Hematopoietic multipotent progenitor cell treated with erythropoietin and hydrocortisone succinate and interleukin-3 and kit ligand, for 8 days (in vitro differentiated cells): Measurements from ENCODE around the gene SSBP1.
"Not testable (repeated sequence)": the region's sequence is repeated elsewhere in the genome, so short reads cannot be mapped to it uniquely, and the experiment has no call there.

Source experiments
- DNase-seq: peaks from one replicate; pipeline ENCODE4 v3.0.0-alpha.2; 2015

Gene SSBP1

DNA sequence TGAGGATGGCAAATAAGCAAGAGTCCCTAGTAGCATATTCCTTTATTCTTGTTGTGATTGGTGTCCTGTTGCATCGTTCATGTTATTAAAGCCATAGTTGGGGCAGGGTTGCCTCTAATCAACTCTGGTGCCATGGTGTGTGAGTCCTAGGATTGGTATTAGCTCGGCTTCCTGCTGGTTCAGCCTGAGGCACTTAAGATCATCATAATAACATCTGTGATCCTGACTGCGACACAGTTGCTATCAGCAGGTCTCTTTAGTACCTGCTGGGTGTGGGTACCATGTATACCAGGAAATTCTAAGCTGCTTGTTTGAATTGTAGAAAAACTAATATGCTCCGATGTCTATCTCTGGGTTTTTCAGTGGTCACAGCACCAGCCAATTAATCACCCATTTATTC, 28.4 kb upstream of the SSBP1 start:
- no peak for DNase-seq

DNA sequence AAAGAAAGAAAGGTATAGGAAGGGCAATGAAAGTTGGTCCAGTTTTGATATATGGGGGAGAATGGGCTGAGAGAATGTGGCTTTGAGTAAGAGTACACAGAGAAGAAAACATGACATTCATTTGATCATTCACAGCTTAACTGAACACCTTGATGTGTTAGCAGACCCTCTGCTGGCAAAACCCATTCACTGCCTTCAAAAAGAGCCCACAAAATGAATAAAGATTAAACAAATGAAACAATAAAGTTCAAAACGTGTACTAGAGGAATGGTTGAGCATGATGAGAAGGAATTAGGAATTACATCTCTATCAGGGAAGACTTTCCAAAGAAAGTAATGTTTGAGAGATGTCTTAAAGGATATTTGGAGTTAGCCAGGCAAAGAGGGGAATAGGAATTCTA, 27.9 kb upstream of the SSBP1 start:
- DNase-seq: no peak

DNA sequence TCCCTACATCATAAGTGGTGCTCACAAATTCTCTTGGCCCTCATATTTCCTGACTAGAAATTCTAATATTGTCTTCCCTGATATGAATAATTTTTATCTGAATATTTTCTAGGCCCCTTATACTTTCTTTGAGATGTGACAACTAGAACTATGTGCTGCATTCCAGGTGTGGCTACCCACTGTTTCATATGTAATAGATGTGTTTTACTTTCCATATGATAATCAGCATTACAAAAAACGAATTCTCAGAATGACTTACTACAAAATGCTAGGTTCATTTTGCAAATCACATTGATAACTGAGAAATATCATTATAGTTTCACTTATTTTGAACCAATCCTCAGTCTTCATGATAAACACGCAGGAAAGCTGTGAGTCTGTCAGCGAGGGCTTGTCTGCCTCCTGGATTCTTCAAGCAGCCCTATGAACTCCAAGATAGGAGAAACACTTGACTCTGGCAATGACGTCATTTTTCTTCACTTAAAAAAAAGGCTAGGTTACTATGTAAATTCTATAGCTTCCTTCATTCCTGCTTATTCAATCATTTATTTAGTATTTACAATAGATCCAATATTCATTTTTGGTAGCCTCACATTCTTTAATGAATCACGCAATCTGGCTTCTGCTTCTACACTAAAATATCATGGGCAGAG, 25.4 kb upstream of the SSBP1 start:
- no peak for DNase-seq

DNA sequence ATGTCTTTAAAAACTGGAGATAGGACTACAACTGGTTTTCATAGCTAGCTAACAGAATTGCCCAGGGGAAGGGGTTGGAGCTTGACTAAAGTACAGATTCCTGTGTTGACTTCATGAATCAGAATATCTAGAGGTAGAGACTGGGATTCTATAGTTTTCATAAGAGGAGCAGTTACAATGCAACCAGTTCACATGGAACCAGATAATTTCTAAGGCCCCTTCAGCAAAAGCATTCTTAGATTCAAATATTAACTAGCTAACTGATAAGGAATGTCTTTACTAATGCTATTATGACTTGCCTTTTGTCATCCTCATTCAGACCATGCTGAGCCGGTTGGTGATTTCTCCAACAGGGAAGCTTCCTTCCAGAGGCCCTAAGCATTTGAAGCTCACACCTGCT, 24.3 kb upstream of the SSBP1 start:
- no peak for DNase-seq

DNA sequence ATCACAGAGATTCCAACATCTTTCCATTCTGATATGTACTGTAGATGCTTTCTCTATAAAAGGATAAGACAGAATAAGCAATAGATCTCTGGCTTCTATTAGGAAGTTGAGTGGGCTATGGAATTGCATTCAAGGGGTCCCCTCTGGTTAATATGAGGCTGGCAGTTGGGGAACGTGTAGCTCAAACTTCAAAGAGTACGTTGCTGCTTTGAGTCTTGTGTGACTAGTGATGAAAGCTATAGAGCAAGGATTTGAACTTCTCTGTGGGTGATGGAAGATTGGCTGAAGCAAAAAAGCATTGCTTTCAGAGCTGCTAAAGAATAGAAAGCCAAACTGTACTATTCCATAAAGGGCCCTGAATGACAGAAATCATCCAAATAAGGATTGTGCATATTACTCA, 23.6 kb upstream of the SSBP1 start:
- DNase-seq: no peak

GRCh38 chr7:141715018-141715417, 23.1 kb upstream of the SSBP1 start:
- no peak for DNase-seq

- no peak for DNase-seq
These were observed 22.1 kb upstream of the SSBP1 start for GRCh38 chr7:141715794-141716689.

- DNase-seq: no peak
These were observed 20.7 kb upstream of the SSBP1 start for GRCh38 chr7:141717450-141717849.

- DNase-seq: no peak
These were observed 15.6 kb upstream of the SSBP1 start for GRCh38 chr7:141722529-141722928.

DNA sequence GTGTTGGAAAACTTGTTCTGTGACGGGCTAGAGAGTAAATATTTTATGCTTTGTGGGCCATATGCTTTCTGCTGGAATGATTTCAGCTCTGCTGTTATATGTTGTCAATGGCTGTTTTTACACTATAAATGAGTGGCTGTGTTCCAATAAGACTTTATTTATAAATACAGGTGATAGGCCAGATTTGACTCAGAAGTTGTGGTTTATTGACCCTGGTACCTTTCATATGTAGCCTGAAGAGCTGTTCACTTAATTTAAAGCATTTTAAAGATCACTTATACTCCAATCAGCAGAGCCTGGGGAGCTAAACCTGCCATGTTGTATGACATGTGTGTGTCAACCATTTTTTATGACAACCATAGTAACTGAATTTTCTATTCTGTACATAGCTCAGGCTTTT, 9.1 kb upstream of the SSBP1 start:
- DNase-seq: no peak

- no peak for DNase-seq
These were observed 6.5 kb upstream of the SSBP1 start for GRCh38 chr7:141731476-141732149.

- DNase-seq: peak; percentile 40
These were observed 881 bp upstream of the SSBP1 start for GRCh38 chr7:141737118-141737835.

DNA sequence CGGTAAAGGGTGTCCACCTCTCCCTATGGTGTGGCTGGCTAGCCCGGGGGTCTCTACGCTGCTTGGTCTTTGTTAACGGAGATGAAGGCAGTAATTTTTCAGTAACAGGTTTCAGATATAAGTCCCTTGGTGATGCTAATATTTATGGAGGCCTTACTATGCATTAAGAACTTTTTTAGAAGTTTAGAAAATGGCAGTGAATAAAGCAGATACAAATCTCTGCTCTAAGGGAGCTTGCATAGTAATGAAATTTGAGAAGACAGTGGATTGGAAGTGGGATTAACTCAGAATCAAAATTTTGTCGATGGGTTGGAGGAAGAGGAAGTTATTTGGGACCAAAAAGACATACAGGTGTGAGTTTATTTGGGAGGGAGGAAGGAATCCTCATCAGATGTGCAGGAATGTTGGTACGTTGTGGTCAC, 445 bp downstream of the SSBP1 start:
- no peak for DNase-seq

GRCh38 chr7:141739250-141739649, 1.1 kb downstream of the SSBP1 start:
- no peak for DNase-seq

DNA sequence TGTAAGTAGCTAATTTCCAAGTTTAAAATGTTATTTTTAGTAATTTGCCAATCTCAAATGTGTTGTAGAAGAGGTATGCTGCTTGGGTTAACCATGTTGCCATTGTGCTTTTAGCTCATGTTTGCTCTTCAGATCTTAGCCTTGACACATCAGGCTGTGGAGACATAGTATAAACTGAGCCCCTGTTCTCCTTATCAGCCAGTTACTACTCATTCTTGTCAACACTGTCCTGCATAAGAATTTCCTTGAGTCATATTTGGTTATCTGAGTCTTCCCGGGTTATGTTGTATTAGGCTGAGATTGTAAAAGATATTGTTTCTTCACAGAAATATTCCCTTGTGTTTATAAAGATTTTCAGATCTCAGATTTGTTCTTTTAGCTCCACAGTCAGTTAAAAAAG, 4.1 kb downstream of the SSBP1 start:
- no peak for DNase-seq

GRCh38 chr7:141744131-141744530, 6.0 kb downstream of the SSBP1 start:
- no peak for DNase-seq

- DNase-seq: no peak
These were observed 10.2 kb downstream of the SSBP1 start for GRCh38 chr7:141748396-141748795.

DNA sequence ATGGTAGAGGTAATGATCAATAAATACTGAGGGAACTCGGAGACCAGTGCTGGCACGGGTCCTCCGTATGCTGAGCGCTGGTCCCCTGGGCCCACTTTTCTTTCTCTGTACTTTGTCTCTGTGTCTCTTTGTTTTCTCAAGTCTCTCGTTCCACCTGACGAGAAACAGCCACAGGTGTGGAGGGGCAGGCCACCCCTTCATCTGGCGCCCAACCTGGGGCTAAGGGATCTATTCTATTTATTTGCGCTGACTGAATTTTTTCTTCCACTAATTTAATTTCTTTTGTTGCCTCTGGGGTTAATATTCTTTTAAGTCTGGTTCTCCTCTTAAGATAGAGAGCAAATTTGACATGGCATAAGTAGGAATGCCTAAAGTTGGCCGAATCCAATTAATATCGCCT, 13.7 kb downstream of the SSBP1 start:
- DNase-seq: peak; percentile 25

DNA sequence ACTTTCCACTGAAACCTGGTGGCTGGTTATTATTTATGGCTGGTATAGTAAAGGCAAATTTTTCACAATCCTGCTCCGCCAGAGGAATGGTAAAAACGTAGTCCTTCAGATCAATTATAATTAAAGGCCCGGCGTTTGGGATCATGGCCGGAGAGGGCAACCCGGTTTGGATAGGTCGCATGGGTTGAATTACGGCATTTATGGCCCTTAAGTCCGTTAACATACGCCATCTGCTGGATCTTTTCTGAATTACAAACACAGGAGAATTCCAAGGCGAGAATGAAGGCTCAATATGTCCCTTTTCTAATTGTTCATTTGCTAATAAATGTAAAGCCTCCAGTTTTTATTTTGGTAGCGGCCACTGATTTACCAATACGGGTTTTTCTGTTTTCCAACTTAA, 14.5 kb downstream of the SSBP1 start:
- DNase-seq: peak; percentile 41

- peak; percentile 69 for DNase-seq
These were observed 16.8 kb downstream of the SSBP1 start for GRCh38 chr7:141754939-141755338.

DNA sequence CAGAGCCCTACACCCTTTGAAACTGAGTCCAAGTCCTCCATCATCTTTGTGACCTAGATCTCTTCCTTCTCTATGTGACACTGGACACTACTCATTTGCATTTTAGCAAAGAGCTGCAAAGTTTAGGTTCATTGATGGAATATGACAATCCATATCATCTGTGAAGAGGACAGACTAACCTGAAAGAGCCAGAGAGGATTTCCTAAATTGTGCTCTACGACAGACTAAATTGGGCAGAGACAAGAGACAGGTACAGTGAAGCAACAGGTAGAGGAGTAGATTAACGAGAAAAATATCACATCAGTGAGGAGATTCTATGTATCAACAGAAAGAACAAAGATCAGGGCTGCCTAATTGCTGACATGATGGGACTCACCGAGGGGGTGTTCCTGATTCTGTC, 25.6 kb downstream of the SSBP1 start, which contains the start of gene TAS2R3:
Gene TAS2R3 (plus strand): TSS at position 301 of the 400 bp plus-strand sequence. CDS start 62 bp downstream, at position 363.
- no peak for DNase-seq

GRCh38 chr7:141770083-141770583, 32.0 kb downstream of the SSBP1 start:
- not testable (repeated sequence) for DNase-seq

- no peak for DNase-seq
These were observed 38.2 kb downstream of the SSBP1 start, which contains the start of gene TAS2R4 for GRCh38 chr7:141776374-141776773. Gene TAS2R4, plus strand, starts transcription at chr7:141776674. Its CDS starts 1,815 bp downstream, at chr7:141778489.
